GM23338 (cell line): ENCODE results near the gene PRMT3.

Experiments
- CREB1 ChIP-seq: fragments of 250-450 bp; sonication (Bioruptor Pico); IDR thresholded peaks from 2 replicates; pipeline ENCODE4 v1.5.0; 2020; ENCODE audit warnings: low read depth, mild to moderate bottlenecking, moderate library complexity
- EZH2 ChIP-seq: fragments of 200-600 bp; sonication (generic); IDR thresholded peaks from one replicate; pipeline ENCODE4 v1.8.0; 2017; ENCODE audit warnings: antibody characterized with exemption, mild to moderate bottlenecking, low read depth; ENCODE audit not compliant: unreplicated experiment
- EZH2phosphoT487 ChIP-seq: fragments of 200-600 bp; sonication (generic); IDR thresholded peaks from one replicate; pipeline ENCODE4 v1.8.1; 2018; ENCODE audit warnings: antibody characterized with exemption; ENCODE audit not compliant: unreplicated experiment
- JUNB ChIP-seq: IDR thresholded peaks from one replicate; pipeline ENCODE4 v1.6.1; 2016; ENCODE audit warnings: antibody characterized with exemption; ENCODE audit not compliant: unreplicated experiment
- NANOG ChIP-seq: IDR thresholded peaks from 2 replicates; pipeline ENCODE4 v1.6.1; 2016; ENCODE audit warnings: antibody characterized with exemption, borderline replicate concordance
- POLR2AphosphoS5 ChIP-seq: IDR thresholded peaks from 2 replicates; pipeline ENCODE4 v1.6.1; 2016; ENCODE audit warnings: antibody characterized with exemption, low read depth
- STAT1 ChIP-seq: IDR thresholded peaks from one replicate; pipeline ENCODE4 v1.6.1; 2016; ENCODE audit warnings: antibody characterized with exemption; ENCODE audit not compliant: unreplicated experiment
- ZNF331 ChIP-seq: fragments of 250-450 bp; sonication (Bioruptor Pico); IDR thresholded peaks from 2 replicates; pipeline ENCODE4 v1.5.0; 2020; ENCODE audit warnings: low read depth, mild to moderate bottlenecking, moderate library complexity
- TF ChIP-seq, protein P1 (sequence below), 2 experiments: fragments of 200-600 bp in 1 of 2; sonication (generic) in 1 of 2; conservative IDR thresholded peaks; 2 replicates each; pipeline versions ENCODE4 v1.5.1 to v1.6.1; 2016 to 2017; ENCODE audit warnings: antibody characterized with exemption in 2 of 2, low read depth in 2 of 2, mild to moderate bottlenecking in 2 of 2, moderate library complexity in 1 of 2
- TF ChIP-seq, protein P2 (sequence below): IDR thresholded peaks from one replicate; pipeline ENCODE4 v1.6.1; 2018; ENCODE audit warnings: antibody characterized with exemption; ENCODE audit not compliant: unreplicated experiment
- TF ChIP-seq, protein P3 (sequence below): fragments of 250-450 bp; sonication (Bioruptor Pico); IDR thresholded peaks from 2 replicates; pipeline ENCODE4 v1.5.0; 2020; ENCODE audit warnings: mild to moderate bottlenecking, moderate library complexity
- TF ChIP-seq, protein P4 (sequence below): IDR thresholded peaks from 2 replicates; pipeline ENCODE4 v1.6.1; 2016; ENCODE audit warnings: antibody characterized with exemption

DNA sequence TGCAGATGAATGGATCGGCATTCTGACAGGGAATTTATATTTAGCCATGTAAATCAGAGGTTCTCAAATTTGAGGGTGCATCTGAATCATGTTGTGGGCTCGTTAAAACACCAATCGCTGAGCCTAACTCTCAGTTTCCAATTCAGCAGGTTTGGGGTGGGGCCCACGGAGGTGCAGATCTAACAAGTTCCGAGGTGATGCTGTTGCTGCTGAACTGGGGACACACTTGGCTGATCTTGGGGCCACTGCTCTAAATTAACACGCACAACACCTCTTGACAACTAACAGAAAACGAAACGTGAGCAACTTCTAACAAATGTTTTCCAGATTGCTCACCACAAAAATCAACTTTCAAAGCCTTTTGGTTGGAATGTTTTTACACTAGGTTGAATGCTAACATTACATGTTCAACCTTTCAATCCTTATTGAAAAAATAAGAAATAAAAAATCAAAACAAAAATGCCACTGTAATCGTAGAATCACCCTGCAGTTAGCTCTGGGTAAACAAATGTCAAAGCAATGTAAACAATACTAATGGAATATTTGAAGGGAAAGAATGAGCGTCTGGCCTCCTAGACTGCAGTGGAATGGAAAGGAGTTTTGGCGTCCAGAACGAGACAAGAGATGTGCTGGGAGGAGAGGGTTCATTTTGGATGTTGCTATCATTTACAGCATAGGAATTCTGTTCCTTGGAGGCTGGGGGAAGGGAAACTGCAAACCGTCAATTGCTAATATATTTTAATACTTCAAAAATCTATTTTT is 143.6 kb downstream of the PRMT3 start:
- TF ChIP-seq POLR2AphosphoS5 (no peak), EZH2 (no peak), EZH2phosphoT487 (no peak), CREB1 (CRISPR knock-in tag) (no peak), ZNF331 (CRISPR knock-in tag) (no peak), JUNB (no peak), NANOG (no peak), STAT1 (no peak)
- TF ChIP-seq, protein P1, sequence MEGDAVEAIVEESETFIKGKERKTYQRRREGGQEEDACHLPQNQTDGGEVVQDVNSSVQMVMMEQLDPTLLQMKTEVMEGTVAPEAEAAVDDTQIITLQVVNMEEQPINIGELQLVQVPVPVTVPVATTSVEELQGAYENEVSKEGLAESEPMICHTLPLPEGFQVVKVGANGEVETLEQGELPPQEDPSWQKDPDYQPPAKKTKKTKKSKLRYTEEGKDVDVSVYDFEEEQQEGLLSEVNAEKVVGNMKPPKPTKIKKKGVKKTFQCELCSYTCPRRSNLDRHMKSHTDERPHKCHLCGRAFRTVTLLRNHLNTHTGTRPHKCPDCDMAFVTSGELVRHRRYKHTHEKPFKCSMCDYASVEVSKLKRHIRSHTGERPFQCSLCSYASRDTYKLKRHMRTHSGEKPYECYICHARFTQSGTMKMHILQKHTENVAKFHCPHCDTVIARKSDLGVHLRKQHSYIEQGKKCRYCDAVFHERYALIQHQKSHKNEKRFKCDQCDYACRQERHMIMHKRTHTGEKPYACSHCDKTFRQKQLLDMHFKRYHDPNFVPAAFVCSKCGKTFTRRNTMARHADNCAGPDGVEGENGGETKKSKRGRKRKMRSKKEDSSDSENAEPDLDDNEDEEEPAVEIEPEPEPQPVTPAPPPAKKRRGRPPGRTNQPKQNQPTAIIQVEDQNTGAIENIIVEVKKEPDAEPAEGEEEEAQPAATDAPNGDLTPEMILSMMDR (conservative IDR thresholded peaks at IDR 0.05; ENCODE audit: low read depth in 2 of 2) = no peak
- TF ChIP-seq, protein P2, sequence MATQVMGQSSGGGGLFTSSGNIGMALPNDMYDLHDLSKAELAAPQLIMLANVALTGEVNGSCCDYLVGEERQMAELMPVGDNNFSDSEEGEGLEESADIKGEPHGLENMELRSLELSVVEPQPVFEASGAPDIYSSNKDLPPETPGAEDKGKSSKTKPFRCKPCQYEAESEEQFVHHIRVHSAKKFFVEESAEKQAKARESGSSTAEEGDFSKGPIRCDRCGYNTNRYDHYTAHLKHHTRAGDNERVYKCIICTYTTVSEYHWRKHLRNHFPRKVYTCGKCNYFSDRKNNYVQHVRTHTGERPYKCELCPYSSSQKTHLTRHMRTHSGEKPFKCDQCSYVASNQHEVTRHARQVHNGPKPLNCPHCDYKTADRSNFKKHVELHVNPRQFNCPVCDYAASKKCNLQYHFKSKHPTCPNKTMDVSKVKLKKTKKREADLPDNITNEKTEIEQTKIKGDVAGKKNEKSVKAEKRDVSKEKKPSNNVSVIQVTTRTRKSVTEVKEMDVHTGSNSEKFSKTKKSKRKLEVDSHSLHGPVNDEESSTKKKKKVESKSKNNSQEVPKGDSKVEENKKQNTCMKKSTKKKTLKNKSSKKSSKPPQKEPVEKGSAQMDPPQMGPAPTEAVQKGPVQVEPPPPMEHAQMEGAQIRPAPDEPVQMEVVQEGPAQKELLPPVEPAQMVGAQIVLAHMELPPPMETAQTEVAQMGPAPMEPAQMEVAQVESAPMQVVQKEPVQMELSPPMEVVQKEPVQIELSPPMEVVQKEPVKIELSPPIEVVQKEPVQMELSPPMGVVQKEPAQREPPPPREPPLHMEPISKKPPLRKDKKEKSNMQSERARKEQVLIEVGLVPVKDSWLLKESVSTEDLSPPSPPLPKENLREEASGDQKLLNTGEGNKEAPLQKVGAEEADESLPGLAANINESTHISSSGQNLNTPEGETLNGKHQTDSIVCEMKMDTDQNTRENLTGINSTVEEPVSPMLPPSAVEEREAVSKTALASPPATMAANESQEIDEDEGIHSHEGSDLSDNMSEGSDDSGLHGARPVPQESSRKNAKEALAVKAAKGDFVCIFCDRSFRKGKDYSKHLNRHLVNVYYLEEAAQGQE = no peak
- TF ChIP-seq, protein P3, sequence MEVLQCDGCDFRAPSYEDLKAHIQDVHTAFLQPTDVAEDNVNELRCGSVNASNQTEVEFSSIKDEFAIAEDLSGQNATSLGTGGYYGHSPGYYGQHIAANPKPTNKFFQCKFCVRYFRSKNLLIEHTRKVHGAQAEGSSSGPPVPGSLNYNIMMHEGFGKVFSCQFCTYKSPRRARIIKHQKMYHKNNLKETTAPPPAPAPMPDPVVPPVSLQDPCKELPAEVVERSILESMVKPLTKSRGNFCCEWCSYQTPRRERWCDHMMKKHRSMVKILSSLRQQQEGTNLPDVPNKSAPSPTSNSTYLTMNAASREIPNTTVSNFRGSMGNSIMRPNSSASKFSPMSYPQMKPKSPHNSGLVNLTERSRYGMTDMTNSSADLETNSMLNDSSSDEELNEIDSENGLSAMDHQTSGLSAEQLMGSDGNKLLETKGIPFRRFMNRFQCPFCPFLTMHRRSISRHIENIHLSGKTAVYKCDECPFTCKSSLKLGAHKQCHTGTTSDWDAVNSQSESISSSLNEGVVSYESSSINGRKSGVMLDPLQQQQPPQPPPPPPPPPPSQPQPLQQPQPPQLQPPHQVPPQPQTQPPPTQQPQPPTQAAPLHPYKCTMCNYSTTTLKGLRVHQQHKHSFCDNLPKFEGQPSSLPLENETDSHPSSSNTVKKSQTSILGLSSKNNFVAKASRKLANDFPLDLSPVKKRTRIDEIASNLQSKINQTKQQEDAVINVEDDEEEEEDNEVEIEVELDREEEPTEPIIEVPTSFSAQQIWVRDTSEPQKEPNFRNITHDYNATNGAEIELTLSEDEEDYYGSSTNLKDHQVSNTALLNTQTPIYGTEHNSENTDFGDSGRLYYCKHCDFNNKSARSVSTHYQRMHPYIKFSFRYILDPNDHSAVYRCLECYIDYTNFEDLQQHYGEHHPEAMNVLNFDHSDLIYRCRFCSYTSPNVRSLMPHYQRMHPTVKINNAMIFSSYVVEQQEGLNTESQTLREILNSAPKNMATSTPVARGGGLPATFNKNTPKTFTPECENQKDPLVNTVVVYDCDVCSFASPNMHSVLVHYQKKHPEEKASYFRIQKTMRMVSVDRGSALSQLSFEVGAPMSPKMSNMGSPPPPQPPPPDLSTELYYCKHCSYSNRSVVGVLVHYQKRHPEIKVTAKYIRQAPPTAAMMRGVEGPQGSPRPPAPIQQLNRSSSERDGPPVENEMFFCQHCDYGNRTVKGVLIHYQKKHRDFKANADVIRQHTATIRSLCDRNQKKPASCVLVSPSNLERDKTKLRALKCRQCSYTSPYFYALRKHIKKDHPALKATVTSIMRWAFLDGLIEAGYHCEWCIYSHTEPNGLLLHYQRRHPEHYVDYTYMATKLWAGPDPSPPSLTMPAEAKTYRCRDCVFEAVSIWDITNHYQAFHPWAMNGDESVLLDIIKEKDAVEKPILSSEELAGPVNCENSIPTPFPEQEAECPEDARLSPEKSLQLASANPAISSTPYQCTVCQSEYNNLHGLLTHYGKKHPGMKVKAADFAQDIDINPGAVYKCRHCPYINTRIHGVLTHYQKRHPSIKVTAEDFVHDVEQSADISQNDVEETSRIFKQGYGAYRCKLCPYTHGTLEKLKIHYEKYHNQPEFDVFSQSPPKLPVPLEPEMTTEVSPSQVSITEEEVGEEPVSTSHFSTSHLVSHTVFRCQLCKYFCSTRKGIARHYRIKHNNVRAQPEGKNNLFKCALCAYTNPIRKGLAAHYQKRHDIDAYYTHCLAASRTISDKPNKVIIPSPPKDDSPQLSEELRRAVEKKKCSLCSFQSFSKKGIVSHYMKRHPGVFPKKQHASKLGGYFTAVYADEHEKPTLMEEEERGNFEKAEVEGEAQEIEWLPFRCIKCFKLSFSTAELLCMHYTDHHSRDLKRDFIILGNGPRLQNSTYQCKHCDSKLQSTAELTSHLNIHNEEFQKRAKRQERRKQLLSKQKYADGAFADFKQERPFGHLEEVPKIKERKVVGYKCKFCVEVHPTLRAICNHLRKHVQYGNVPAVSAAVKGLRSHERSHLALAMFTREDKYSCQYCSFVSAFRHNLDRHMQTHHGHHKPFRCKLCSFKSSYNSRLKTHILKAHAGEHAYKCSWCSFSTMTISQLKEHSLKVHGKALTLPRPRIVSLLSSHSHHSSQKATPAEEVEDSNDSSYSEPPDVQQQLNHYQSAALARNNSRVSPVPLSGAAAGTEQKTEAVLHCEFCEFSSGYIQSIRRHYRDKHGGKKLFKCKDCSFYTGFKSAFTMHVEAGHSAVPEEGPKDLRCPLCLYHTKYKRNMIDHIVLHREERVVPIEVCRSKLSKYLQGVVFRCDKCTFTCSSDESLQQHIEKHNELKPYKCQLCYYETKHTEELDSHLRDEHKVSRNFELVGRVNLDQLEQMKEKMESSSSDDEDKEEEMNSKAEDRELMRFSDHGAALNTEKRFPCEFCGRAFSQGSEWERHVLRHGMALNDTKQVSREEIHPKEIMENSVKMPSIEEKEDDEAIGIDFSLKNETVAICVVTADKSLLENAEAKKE = no peak
- TF ChIP-seq, protein P4, sequence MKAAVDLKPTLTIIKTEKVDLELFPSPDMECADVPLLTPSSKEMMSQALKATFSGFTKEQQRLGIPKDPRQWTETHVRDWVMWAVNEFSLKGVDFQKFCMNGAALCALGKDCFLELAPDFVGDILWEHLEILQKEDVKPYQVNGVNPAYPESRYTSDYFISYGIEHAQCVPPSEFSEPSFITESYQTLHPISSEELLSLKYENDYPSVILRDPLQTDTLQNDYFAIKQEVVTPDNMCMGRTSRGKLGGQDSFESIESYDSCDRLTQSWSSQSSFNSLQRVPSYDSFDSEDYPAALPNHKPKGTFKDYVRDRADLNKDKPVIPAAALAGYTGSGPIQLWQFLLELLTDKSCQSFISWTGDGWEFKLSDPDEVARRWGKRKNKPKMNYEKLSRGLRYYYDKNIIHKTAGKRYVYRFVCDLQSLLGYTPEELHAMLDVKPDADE = no peak
